GM19395 (cell line): ENCODE measurements around the gene MOK.

Experiments
- ATAC-seq: cut with Tn5 transposase; IDR thresholded peaks from one replicate; pipeline ENCODE4 v1.9.1; 2021; ENCODE audit warnings: mild to moderate bottlenecking, moderate library complexity; ENCODE audit not compliant: unreplicated experiment

Gene MOK

GRCh38 chr14:102208741-102209140 is 96.2 kb downstream of the MOK start:
- ATAC-seq, result no peak

GRCh38 chr14:102207831-102208365 is 97.1 kb downstream of the MOK start:
- ATAC-seq, result no peak

- no peak for ATAC-seq
Measured at GRCh38 chr14:102206918-102207317, 98.0 kb downstream of the MOK start.

GRCh38 chr14:102205560-102205959 is 99.4 kb downstream of the MOK start:
- no peak for ATAC-seq

GRCh38 chr14:102203382-102203781 is 101.6 kb downstream of the MOK start:
- no peak for ATAC-seq

- ATAC-seq, result no peak
Measured at GRCh38 chr14:102202944-102203343, 102.0 kb downstream of the MOK start.

- no peak for ATAC-seq
Measured at GRCh38 chr14:102201776-102202175, 103.2 kb downstream of the MOK start.

- no peak for ATAC-seq
Measured at GRCh38 chr14:102201353-102201738, 103.6 kb downstream of the MOK start.

- no peak for ATAC-seq
Measured at GRCh38 chr14:102200690-102201352, 104.1 kb downstream of the MOK start.

GRCh38 chr14:102197317-102197853 is 107.6 kb downstream of the MOK start:
- no peak for ATAC-seq

- ATAC-seq, result no peak
Measured at GRCh38 chr14:102196902-102197230, 108.1 kb downstream of the MOK start.

- no peak for ATAC-seq
Measured at GRCh38 chr14:102196039-102196901, 108.7 kb downstream of the MOK start.

- no peak for ATAC-seq
Measured at GRCh38 chr14:102195446-102195845, 109.5 kb downstream of the MOK start.

GRCh38 chr14:102194856-102195255 is 110.1 kb downstream of the MOK start:
- ATAC-seq, result no peak

GRCh38 chr14:102192840-102193502 is 112.0 kb downstream of the MOK start:
- ATAC-seq, result no peak

GRCh38 chr14:102189874-102190273 is 115.1 kb downstream of the MOK start:
- no peak for ATAC-seq

GRCh38 chr14:102188187-102188586 is 116.8 kb downstream of the MOK start:
- ATAC-seq, result no peak

GRCh38 chr14:102187568-102188001 is 117.4 kb downstream of the MOK start:
- no peak for ATAC-seq

GRCh38 chr14:102187044-102187443 is 117.9 kb downstream of the MOK start:
- ATAC-seq, result no peak

GRCh38 chr14:102185360-102185759 is 119.6 kb downstream of the MOK start:
- no peak for ATAC-seq

- no peak for ATAC-seq
Measured at GRCh38 chr14:102184316-102185035, 120.5 kb downstream of the MOK start.
